ENCODE results near the gene PSMD13. TPM values are rescaled to one million over a fixed set of nuclear protein-coding genes. Genes with fewer than 3 reads are reported as not detected.
A peak's percentile ranks its signal among the peaks of the same experiment; 100 is the strongest.
"Not testable (repeated sequence)": the region's sequence is repeated elsewhere in the genome, so short reads cannot be mapped to it uniquely, and the experiment has no call there.

The PSMD13 gene
- total and polyA plus RNA-seq, 2 donors = 58.5 to 102 TPM

- H3K4me1 ChIP-seq (ENCODE audit: insufficient read depth) = no peaks in the 10 kb centered on the region
- H3K36me3 ChIP-seq (ENCODE audit: insufficient read depth) = no peaks in the 10 kb centered on the region
- 77% methylated on average over 8 of the region's 8 CpGs for WGBS
- DNase-seq (ENCODE audit: extremely low spot score) = no peak
- peak overlapping the region; percentile 96 for H3K4me3 ChIP-seq (ENCODE audit: low read depth, low read length)
- H3K27ac ChIP-seq (ENCODE audit: low read depth) = no peak overlapping the region
Observed at GRCh38 chr11:235180-235579, 1.6 kb upstream of the PSMD13 start.

GRCh38 chr11:235609-235996, 1.2 kb upstream of the PSMD13 start:
- 1% methylated on average over 13 of the region's 13 CpGs for WGBS
- peak; percentile 17 for DNase-seq (ENCODE audit: extremely low spot score)
- Histone ChIP-seq H3K4me1 (ENCODE audit: insufficient read depth) (no peaks in the 10 kb centered on the region), H3K4me3 (ENCODE audit: low read depth, low read length) (peak overlapping the region; percentile 96), H3K27ac (ENCODE audit: low read depth) (peak overlapping the region; percentile 87), H3K36me3 (ENCODE audit: insufficient read depth) (no peaks in the 10 kb centered on the region)

GRCh38 chr11:235997-236773, 591 bp upstream of the PSMD13 start, which contains the start of gene SIRT3:
TSS of gene SIRT3 (minus strand) at chr11:236342. CDS start at chr11:236328, 14 bp downstream.
- peak; percentile 74 for DNase-seq (ENCODE audit: extremely low spot score)
- WGBS = under 1% methylated on average over 70 of the region's 70 CpGs
- Histone ChIP-seq H3K4me1 (ENCODE audit: insufficient read depth) (no peaks in the 10 kb centered on the region), H3K36me3 (ENCODE audit: insufficient read depth) (no peaks in the 10 kb centered on the region), H3K4me3 (ENCODE audit: low read depth, low read length) (peak within 1 kb of the TSS; percentile 96), H3K27ac (ENCODE audit: low read depth) (peak within 1 kb of the TSS; percentile 92)

- H3K4me3 ChIP-seq (ENCODE audit: low read depth, low read length); H3K36me3 ChIP-seq (ENCODE audit: insufficient read depth); DNase-seq (ENCODE audit: extremely low spot score); H3K27ac ChIP-seq (ENCODE audit: low read depth); H3K4me1 ChIP-seq (ENCODE audit: insufficient read depth): not testable (repeated sequence)
- WGBS = 85% methylated on average over 7 of the region's 7 CpGs
Observed at GRCh38 chr11:238346-238745, 1.6 kb downstream of the PSMD13 start.

- DNase-seq (ENCODE audit: extremely low spot score) = no peak
- Histone ChIP-seq H3K27ac (ENCODE audit: low read depth) (no peak overlapping the region), H3K4me3 (ENCODE audit: low read depth, low read length) (no peak overlapping the region), H3K4me1 (ENCODE audit: insufficient read depth) (no peaks in the 10 kb centered on the region), H3K36me3 (ENCODE audit: insufficient read depth) (peaks cover 5% of the 10 kb centered on the region)
- 61% methylated on average over 1 of the region's 1 CpG for WGBS
Observed at GRCh38 chr11:240315-240714, 3.5 kb downstream of the PSMD13 start.

- no peaks in the 10 kb centered on the region for H3K4me1 ChIP-seq (ENCODE audit: insufficient read depth)
- no peak for DNase-seq (ENCODE audit: extremely low spot score)
- no peak overlapping the region for H3K4me3 ChIP-seq (ENCODE audit: low read depth, low read length)
- no peak overlapping the region for H3K27ac ChIP-seq (ENCODE audit: low read depth)
- 94% methylated on average over 5 of the region's 5 CpGs for WGBS
- peaks cover 10% of the 10 kb centered on the region for H3K36me3 ChIP-seq (ENCODE audit: insufficient read depth)
Observed at GRCh38 chr11:241634-242033, 4.9 kb downstream of the PSMD13 start.

- Histone ChIP-seq H3K27ac (ENCODE audit: low read depth) (no peak overlapping the region), H3K4me1 (ENCODE audit: insufficient read depth) (no peaks in the 10 kb centered on the region), H3K36me3 (ENCODE audit: insufficient read depth) (peaks cover 10% of the 10 kb centered on the region), H3K4me3 (ENCODE audit: low read depth, low read length) (no peak overlapping the region)
- DNase-seq (ENCODE audit: extremely low spot score) = no peak
- 97% methylated on average over 2 of the region's 2 CpGs for WGBS
Observed at GRCh38 chr11:244376-244775, 7.6 kb downstream of the PSMD13 start.

- WGBS = 81% methylated on average over 8 of the region's 8 CpGs
- Histone ChIP-seq H3K4me3 (ENCODE audit: low read depth, low read length) (no peak overlapping the region), H3K36me3 (ENCODE audit: insufficient read depth) (peaks cover 12% of the 10 kb centered on the region), H3K27ac (ENCODE audit: low read depth) (no peak overlapping the region), H3K4me1 (ENCODE audit: insufficient read depth) (no peaks in the 10 kb centered on the region)
- DNase-seq (ENCODE audit: extremely low spot score) = no peak
Observed at GRCh38 chr11:249062-249461, 12.3 kb downstream of the PSMD13 start.

- Histone ChIP-seq H3K36me3 (ENCODE audit: insufficient read depth) (peaks cover 7% of the 10 kb centered on the region), H3K27ac (ENCODE audit: low read depth) (no peak overlapping the region), H3K4me3 (ENCODE audit: low read depth, low read length) (no peak overlapping the region), H3K4me1 (ENCODE audit: insufficient read depth) (no peaks in the 10 kb centered on the region)
- WGBS = 84% methylated on average over 5 of the region's 5 CpGs
- no peak for DNase-seq (ENCODE audit: extremely low spot score)
Observed at GRCh38 chr11:250274-250673, 13.5 kb downstream of the PSMD13 start.

- 77% methylated on average over 10 of the region's 10 CpGs for WGBS
- H3K4me3 ChIP-seq (ENCODE audit: low read depth, low read length) = no peak overlapping the region
- H3K4me1 ChIP-seq (ENCODE audit: insufficient read depth) = no peaks in the 10 kb centered on the region
- peaks cover 5% of the 10 kb centered on the region for H3K36me3 ChIP-seq (ENCODE audit: insufficient read depth)
- DNase-seq (ENCODE audit: extremely low spot score) = no peak
- H3K27ac ChIP-seq (ENCODE audit: low read depth) = no peak overlapping the region
Observed at GRCh38 chr11:250740-251299, 14.0 kb downstream of the PSMD13 start.

- DNase-seq (ENCODE audit: extremely low spot score) = no peak
- Histone ChIP-seq H3K4me3 (ENCODE audit: low read depth, low read length) (no peak overlapping the region), H3K27ac (ENCODE audit: low read depth) (no peak overlapping the region), H3K36me3 (ENCODE audit: insufficient read depth) (peaks cover 2% of the 10 kb centered on the region), H3K4me1 (ENCODE audit: insufficient read depth) (no peaks in the 10 kb centered on the region)
- WGBS = 75% methylated on average over 10 of the region's 10 CpGs
Observed at GRCh38 chr11:251550-251949, 14.8 kb downstream of the PSMD13 start.

- no peak for DNase-seq (ENCODE audit: extremely low spot score)
- peaks cover 2% of the 10 kb centered on the region for H3K36me3 ChIP-seq (ENCODE audit: insufficient read depth)
- no peak overlapping the region for H3K27ac ChIP-seq (ENCODE audit: low read depth)
- no peak overlapping the region for H3K4me3 ChIP-seq (ENCODE audit: low read depth, low read length)
- WGBS = 90% methylated on average over 8 of the region's 8 CpGs
- H3K4me1 ChIP-seq (ENCODE audit: insufficient read depth) = no peaks in the 10 kb centered on the region
Observed at GRCh38 chr11:252666-253065, 15.9 kb downstream of the PSMD13 start.

GRCh38 chr11:253160-253885, 16.5 kb downstream of the PSMD13 start:
- peaks cover 2% of the 10 kb centered on the region for H3K36me3 ChIP-seq (ENCODE audit: insufficient read depth)
- H3K4me1 ChIP-seq (ENCODE audit: insufficient read depth) = no peaks in the 10 kb centered on the region
- no peak overlapping the region for H3K4me3 ChIP-seq (ENCODE audit: low read depth, low read length)
- WGBS = 66% methylated on average over 13 of the region's 13 CpGs
- H3K27ac ChIP-seq (ENCODE audit: low read depth) = no peak overlapping the region
- DNase-seq (ENCODE audit: extremely low spot score) = no peak

GRCh38 chr11:253886-254270, 17.1 kb downstream of the PSMD13 start:
- no peak for DNase-seq (ENCODE audit: extremely low spot score)
- 87% methylated on average over 5 of the region's 5 CpGs for WGBS
- Histone ChIP-seq H3K36me3 (ENCODE audit: insufficient read depth) (peaks cover 2% of the 10 kb centered on the region), H3K4me1 (ENCODE audit: insufficient read depth) (no peaks in the 10 kb centered on the region), H3K4me3 (ENCODE audit: low read depth, low read length) (no peak overlapping the region), H3K27ac (ENCODE audit: low read depth) (no peak overlapping the region)

Data from urinary bladder (tissue), 4 donors.